HepG2 (cell line): ENCODE results near the gene C16orf89. TPM values are rescaled to one million over a fixed set of nuclear protein-coding genes. Genes with fewer than 3 reads are reported as not detected.

Experiments used
- GMEB2 ChIP-seq: IDR thresholded peaks from 2 replicates; pipeline ENCODE4 v1.6.1; 2016; ENCODE audit warnings: missing biosample characterization, missing genetic modification reagents, low read depth
- HDAC6 ChIP-seq: fragments of 200-600 bp; sonication (generic); IDR thresholded peaks from 2 replicates; pipeline ENCODE4 v1.7.0; 2017; ENCODE audit warnings: mild to moderate bottlenecking, antibody characterized with exemption, low read length, low read depth
- HMGXB4 ChIP-seq, 2 experiments: sonication (generic) in 1 of 2; formaldehyde crosslinking in 1 of 2; IDR thresholded peaks; 2 replicates each; pipeline versions ENCODE4 v1.4.0 to v1.6.1; 2018 to 2020; ENCODE audit warnings: missing genetic modification reagents in 2 of 2, borderline replicate concordance in 1 of 2, low read depth in 1 of 2, mild to moderate bottlenecking in 1 of 2, missing biosample characterization in 1 of 2
- MTF1 ChIP-seq: sonication (generic); formaldehyde crosslinking; IDR thresholded peaks from 2 replicates; pipeline ENCODE4 v1.5.0; 2020; ENCODE audit warnings: missing genetic modification reagents
- MYPOP ChIP-seq: sonication (generic); formaldehyde crosslinking; IDR thresholded peaks from 2 replicates; pipeline ENCODE4 v1.8.1; 2023; ENCODE audit warnings: mild to moderate bottlenecking, moderate library complexity, missing genetic modification reagents
- SOX13 ChIP-seq, 3 experiments: fragments of 450-650 bp in 1 of 3; sonication (generic) in 1 of 3; formaldehyde crosslinking in 1 of 3; IDR thresholded peaks in 2 of 3; conservative IDR thresholded peaks in 1 of 3; 2 replicates each; pipeline versions ENCODE4 v1.5.0 to v1.6.1; 2016 to 2020; ENCODE audit warnings: antibody characterized with exemption in 1 of 3, mild to moderate bottlenecking in 1 of 3, missing compliant biosample characterization in 1 of 3, missing genetic modification reagents in 1 of 3, moderate library complexity in 1 of 3
- SOX5 ChIP-seq: IDR thresholded peaks from 2 replicates; pipeline ENCODE4 v1.6.1; 2016; ENCODE audit warnings: borderline replicate concordance
- TERF1 ChIP-seq: sonication (generic); formaldehyde crosslinking; IDR thresholded peaks from 2 replicates; pipeline ENCODE4 v1.8.0; 2022; ENCODE audit warnings: mild to moderate bottlenecking, missing genetic modification reagents, moderate library complexity
- ZNF121 ChIP-seq: sonication (generic); formaldehyde crosslinking; IDR thresholded peaks from 2 replicates; pipeline ENCODE4 v1.5.0; 2020; ENCODE audit warnings: mild to moderate bottlenecking, missing genetic modification reagents
- ZNF318 ChIP-seq: sonication (generic); formaldehyde crosslinking; IDR thresholded peaks from 2 replicates; pipeline ENCODE4 v1.4.0; 2020; ENCODE audit warnings: mild to moderate bottlenecking, missing genetic modification reagents
- ZNF333 ChIP-seq: sonication (generic); formaldehyde crosslinking; IDR thresholded peaks from 2 replicates; pipeline ENCODE4 v1.4.0; 2020; ENCODE audit warnings: mild to moderate bottlenecking, missing genetic modification reagents, borderline replicate concordance
- ZNF605 ChIP-seq: sonication (generic); formaldehyde crosslinking; IDR thresholded peaks from 2 replicates; pipeline ENCODE4 v1.8.0; 2022; ENCODE audit warnings: mild to moderate bottlenecking, missing genetic modification reagents
- ZNF780A ChIP-seq: sonication (generic); formaldehyde crosslinking; IDR thresholded peaks from 2 replicates; pipeline ENCODE4 v1.8.0; 2022; ENCODE audit warnings: mild to moderate bottlenecking, missing genetic modification reagents, moderate library complexity
- polyA plus RNA-seq, 8 experiments: library from polyadenylated mRNA; depleted of rRNA in 3 of 8; stranded (reverse) in 7 of 8; unstranded in 1 of 8; fragments of >200 nt; fragmentation: Illumina TruSeq in 4 of 8; extraction: Trizol in 4 of 8; gene quantifications; 2 replicates each; pipeline versions ENCODE4 v1.2.1 to v1.2.3, GENCODE V29; 2011 to 2016; ENCODE audit warnings: low read depth in 4 of 8, missing spikeins in 1 of 8, mixed read lengths in 1 of 8; ENCODE audit not compliant: insufficient read depth in 1 of 8
- total RNA-seq, 5 experiments: library from RNA; depleted of rRNA; stranded (reverse); fragments of >200 nt; fragmentation: Illumina TruSeq; extraction: Trizol; gene quantifications; 2 replicates each; pipeline ENCODE4 v1.2.3, GENCODE V29; 2016; ENCODE audit warnings: low read depth in 1 of 5

Gene C16orf89
- total and polyA plus RNA-seq, 2 of the 13 experiments (the other 11 are each of a cell fraction or from before 2014, with no cell fraction given), result 1.9 to 3.4 TPM

- TF ChIP-seq ZNF318 (CRISPR knock-in tag), result no peak
- no peak for TF ChIP-seq ZNF780A (CRISPR knock-in tag)
- TF ChIP-seq ZNF121 (CRISPR knock-in tag), result no peak
- TF ChIP-seq MYPOP (CRISPR knock-in tag), result no peak
- TF ChIP-seq GMEB2 (CRISPR knock-in tag), result no peak
- TF ChIP-seq ZNF605, result peak; percentile 63; the same call in 1 of the 2 replicates
- peak in 1 of 2 experiments; percentile 52; a peak in 2 of 4 replicates for TF ChIP-seq HMGXB4 (CRISPR knock-in tag; IDR thresholded peaks at IDR 0.05; ENCODE audit: borderline replicate concordance in 1 of 2, low read depth in 1 of 2)
- TF ChIP-seq HDAC6, result no peak
- TF ChIP-seq MTF1, result no peak
- TF ChIP-seq SOX13 (IDR thresholded peaks at IDR 0.05), result no peak
- peak in 1 of 2 experiments; percentile 4; a peak in 1 of 4 replicates for TF ChIP-seq SOX13 (CRISPR knock-in tag; conservative IDR thresholded peaks at IDR 0.05 in 1 of 2, IDR thresholded peaks at IDR 0.05 in 1 of 2)
- no peak for TF ChIP-seq SOX5 (CRISPR knock-in tag)
- TF ChIP-seq ZNF333 (CRISPR knock-in tag), result no peak
- no peak for TF ChIP-seq TERF1 (CRISPR knock-in tag)
Measured at GRCh38 chr16:5042574-5043171, 23.1 kb downstream of the C16orf89 start (continued).
